Skeletal muscle satellite cell (primary cell): ENCODE data around the gene IL12A.

ENCODE experiments used
- H3K27me3 ChIP-seq: 2 replicates; pipeline ENCODE4 v1.7.0; 2013; ENCODE audit warnings: low read length; ENCODE audit not compliant: control insufficient read depth, insufficient read depth
- H3K36me3 ChIP-seq: 2 replicates; pipeline ENCODE4 v1.7.0; 2013; ENCODE audit warnings: mild to moderate bottlenecking, control low read depth, low read length; ENCODE audit not compliant: insufficient read depth
- H3K4me1 ChIP-seq: 2 replicates; pipeline ENCODE4 v1.7.0; 2013; ENCODE audit warnings: low read length; ENCODE audit not compliant: control insufficient read depth, insufficient read depth
- H3K4me2 ChIP-seq: 2 replicates; pipeline ENCODE4 v1.7.0; 2013; ENCODE audit warnings: mild to moderate bottlenecking, low read length
- H3K4me3 ChIP-seq: 2 replicates; pipeline ENCODE4 v1.7.0; 2013; ENCODE audit warnings: low read length
- H3K9ac ChIP-seq: 2 replicates; pipeline ENCODE4 v1.7.0; 2013; ENCODE audit warnings: mild to moderate bottlenecking, low read depth, low read length, moderate library complexity
- H3K9me3 ChIP-seq: replicated peaks from 2 replicates; pipeline ENCODE4 v1.7.0; 2013; ENCODE audit warnings: mild to moderate bottlenecking, control low read depth, low read length

Gene IL12A

DNA sequence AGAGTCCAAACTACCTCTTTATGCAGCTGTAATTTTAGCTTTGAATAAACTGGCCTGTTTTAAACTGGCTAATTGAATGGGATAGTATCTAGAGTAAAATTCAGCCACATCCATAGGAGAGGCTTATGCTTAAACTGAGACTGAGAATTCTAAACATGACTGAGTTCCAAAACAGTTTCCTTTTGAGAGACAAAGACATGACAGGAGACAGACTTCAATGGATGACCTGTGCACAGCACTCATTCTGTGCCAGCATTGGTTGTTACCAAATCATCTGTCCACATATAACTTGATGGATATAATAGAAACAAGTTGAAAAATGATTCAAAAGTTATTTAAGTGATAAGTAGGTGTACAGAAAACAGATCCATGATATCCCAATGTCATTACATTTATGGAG lies 20.9 kb downstream of the IL12A start:
- Histone ChIP-seq H3K27me3 (no peaks in the 10 kb centered on the region), H3K9ac (no peak overlapping the region), H3K4me2 (no peak overlapping the region), H3K4me3 (no peak overlapping the region), H3K36me3 (no peaks in the 10 kb centered on the region), H3K4me1 (peaks cover 2% of the 10 kb centered on the region), H3K9me3 (no peaks in the 10 kb centered on the region)

DNA sequence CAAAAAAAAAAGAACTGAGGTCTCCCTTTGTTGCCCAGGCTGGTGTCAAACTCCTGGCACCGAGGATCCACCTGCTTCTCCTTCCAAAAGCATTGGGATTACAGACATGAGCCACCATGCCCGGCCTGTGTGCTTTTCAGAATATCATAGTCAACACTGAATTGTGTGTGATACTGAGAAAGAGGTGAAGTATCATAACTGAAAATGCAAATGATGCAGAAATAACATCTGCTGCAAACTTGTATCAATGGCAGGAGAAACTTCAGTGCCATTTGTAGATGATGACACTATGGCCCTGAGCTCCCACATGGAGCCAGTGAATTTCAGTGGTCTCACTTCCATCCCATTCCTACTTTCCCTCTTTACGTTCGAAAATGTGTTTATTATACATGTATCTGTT lies 21.9 kb downstream of the IL12A start:
- Histone ChIP-seq H3K4me1 (peaks cover 2% of the 10 kb centered on the region), H3K36me3 (no peaks in the 10 kb centered on the region), H3K9me3 (no peaks in the 10 kb centered on the region), H3K9ac (no peak overlapping the region), H3K27me3 (no peaks in the 10 kb centered on the region), H3K4me2 (no peak overlapping the region), H3K4me3 (no peak overlapping the region)

GRCh38 chr3:160012108-160012507 lies 23.5 kb downstream of the IL12A start:
- no peaks in the 10 kb centered on the region for H3K9me3 ChIP-seq

DNA sequence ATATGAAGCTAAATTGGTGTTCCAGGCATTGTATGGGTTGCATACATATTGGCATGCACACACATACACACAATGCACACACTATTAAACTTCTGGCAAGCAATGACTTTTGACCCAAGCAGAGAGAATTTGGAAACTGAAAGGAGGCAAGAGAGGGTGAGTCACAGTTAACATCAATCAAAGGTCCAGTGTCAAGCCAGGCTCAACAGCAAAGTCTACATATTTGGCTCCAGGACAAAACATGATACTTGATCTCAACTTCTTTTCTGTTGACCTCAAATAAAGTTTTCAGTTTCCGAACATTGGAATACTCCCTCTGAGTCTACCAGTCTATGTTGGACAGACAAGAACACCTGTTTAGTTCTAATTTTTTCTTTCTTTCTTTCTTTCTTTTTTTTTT lies 28.3 kb downstream of the IL12A start:
- H3K4me3 ChIP-seq: no peak overlapping the region
- H3K9me3 ChIP-seq: no peaks in the 10 kb centered on the region
- H3K36me3 ChIP-seq: no peaks in the 10 kb centered on the region
- H3K9ac ChIP-seq: no peak overlapping the region
- peaks cover 6% of the 10 kb centered on the region for H3K4me1 ChIP-seq
- H3K27me3 ChIP-seq: peaks cover 5% of the 10 kb centered on the region
- no peak overlapping the region for H3K4me2 ChIP-seq

More at GRCh38 chr3:160012108-160012507, 23.5 kb downstream of the IL12A start:
- Histone ChIP-seq H3K4me3 (no peak overlapping the region), H3K36me3 (no peaks in the 10 kb centered on the region), H3K4me2 (no peak overlapping the region), H3K27me3 (no peaks in the 10 kb centered on the region), H3K4me1 (peaks cover 4% of the 10 kb centered on the region), H3K9ac (no peak overlapping the region)

DNA sequence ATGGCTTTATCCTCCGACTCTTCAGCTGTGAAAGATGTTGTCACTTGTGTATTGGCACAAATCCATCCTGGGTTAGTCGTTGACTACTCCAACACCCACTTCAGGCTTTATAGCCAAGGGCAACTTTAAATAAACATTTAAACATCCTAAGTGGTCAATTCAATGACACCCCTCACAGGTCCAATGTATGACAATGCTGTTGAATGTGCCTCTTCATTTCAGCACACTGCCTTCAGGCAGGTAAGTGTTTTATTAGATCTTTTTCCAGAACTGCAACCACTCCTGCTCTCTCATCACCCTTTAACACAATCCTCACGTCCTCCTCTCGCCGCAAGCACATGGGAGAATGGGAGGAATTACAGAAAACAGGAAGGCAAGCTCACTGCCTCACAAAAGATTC lies 30.3 kb downstream of the IL12A start:
- H3K4me2 ChIP-seq: no peak overlapping the region

GRCh38 chr3:160020057-160020711 lies 31.5 kb downstream of the IL12A start:
- peaks cover 5% of the 10 kb centered on the region for H3K27me3 ChIP-seq
- no peak overlapping the region for H3K4me2 ChIP-seq
- H3K4me3 ChIP-seq: no peak overlapping the region
- no peaks in the 10 kb centered on the region for H3K9me3 ChIP-seq
- peaks cover 6% of the 10 kb centered on the region for H3K4me1 ChIP-seq
- H3K9ac ChIP-seq: no peak overlapping the region
- H3K36me3 ChIP-seq: no peaks in the 10 kb centered on the region

More for the DNA sequence above, 30.3 kb downstream of the IL12A start:
- H3K9ac ChIP-seq: no peak overlapping the region
- peaks cover 6% of the 10 kb centered on the region for H3K4me1 ChIP-seq
- H3K4me3 ChIP-seq: no peak overlapping the region
- H3K27me3 ChIP-seq: peaks cover 5% of the 10 kb centered on the region
- H3K36me3 ChIP-seq: no peaks in the 10 kb centered on the region
- no peaks in the 10 kb centered on the region for H3K9me3 ChIP-seq

DNA sequence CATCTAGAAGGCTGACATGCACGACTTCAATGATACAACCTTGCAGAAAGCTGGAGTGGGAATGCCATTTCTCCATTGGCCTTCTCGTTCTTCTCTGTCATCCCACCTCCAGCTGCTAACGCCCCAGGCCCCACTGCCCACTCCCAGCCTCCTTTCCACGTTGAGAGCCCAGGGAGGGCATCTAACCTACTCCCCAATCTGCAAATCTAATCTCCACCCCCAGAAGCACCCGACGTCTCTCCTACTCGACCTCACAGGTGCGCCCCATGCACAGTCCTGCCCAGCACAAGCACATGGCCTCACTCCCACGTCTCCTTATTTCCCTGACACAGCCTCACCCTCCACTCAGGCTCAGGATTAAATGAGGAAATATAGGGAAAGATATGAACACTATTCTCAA lies 33.4 kb downstream of the IL12A start:
- no peaks in the 10 kb centered on the region for H3K9me3 ChIP-seq
- H3K9ac ChIP-seq: no peak overlapping the region
- H3K4me3 ChIP-seq: no peak overlapping the region
- no peak overlapping the region for H3K4me2 ChIP-seq
- H3K36me3 ChIP-seq: no peaks in the 10 kb centered on the region
- H3K27me3 ChIP-seq: peaks cover 5% of the 10 kb centered on the region
- H3K4me1 ChIP-seq: peaks cover 4% of the 10 kb centered on the region

- Histone ChIP-seq H3K36me3 (no peaks in the 10 kb centered on the region), H3K9me3 (no peaks in the 10 kb centered on the region), H3K9ac (no peak overlapping the region), H3K4me1 (peaks cover 13% of the 10 kb centered on the region), H3K27me3 (peaks cover 5% of the 10 kb centered on the region), H3K4me3 (no peak overlapping the region), H3K4me2 (no peak overlapping the region)
Measured at GRCh38 chr3:160023476-160023875, 34.8 kb downstream of the IL12A start.

DNA sequence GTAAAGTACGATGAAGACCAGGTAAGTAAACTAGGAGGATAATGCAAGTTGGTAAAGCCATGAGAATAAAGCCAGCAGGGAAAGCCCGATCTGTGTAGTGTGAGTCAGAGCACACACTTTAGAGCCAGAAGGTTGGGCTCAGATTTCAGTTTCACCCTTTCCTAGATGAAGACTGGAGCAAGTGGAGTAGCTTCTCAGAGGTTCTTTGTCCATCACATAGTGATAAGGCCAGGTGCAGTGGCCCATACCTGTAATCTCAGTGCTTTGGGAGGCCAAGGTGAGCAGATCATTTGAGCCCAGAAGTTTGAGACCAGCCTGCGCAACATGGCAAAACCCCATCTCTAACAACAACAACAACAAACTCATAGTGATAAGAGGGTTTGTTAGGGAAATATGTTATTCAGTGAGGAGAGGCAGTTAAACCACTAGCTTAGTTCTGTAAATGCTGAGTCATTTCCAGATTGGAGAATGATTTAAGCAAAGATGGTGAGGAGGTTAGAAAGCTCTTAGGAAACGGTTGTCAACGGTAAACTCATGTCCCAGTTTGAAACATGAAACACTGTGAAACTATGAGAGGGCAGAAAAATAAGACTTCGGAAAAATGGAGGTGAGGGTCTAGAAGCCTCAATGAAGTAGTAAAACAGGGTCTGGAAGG lies 39.0 kb downstream of the IL12A start:
- no peak overlapping the region for H3K9ac ChIP-seq
- no peaks in the 10 kb centered on the region for H3K36me3 ChIP-seq
- no peak overlapping the region for H3K4me3 ChIP-seq
- H3K4me1 ChIP-seq: peaks cover 15% of the 10 kb centered on the region
- H3K9me3 ChIP-seq: no peaks in the 10 kb centered on the region
- H3K4me2 ChIP-seq: peak overlapping the region; percentile 32
- no peaks in the 10 kb centered on the region for H3K27me3 ChIP-seq

DNA sequence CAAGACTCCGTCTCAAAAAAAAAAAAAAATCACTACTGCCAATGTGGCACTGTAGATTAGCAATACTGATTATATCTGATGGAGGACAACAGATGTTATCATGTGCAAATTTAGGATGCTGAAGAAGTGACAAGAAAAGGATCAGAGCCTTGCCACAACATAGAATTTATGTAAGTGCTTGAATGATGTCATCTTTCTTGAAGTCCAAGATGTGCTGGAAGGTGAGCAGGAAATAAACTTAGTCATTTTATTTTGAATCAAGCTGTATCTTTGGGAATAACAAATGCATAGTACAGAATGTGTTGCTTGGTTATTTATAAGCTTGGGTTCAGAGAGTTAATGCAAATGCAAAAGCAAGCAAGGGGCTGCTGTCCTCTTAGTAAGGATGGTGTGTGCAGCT lies 47.1 kb downstream of the IL12A start:
- no peaks in the 10 kb centered on the region for H3K36me3 ChIP-seq
- peaks cover 34% of the 10 kb centered on the region for H3K27me3 ChIP-seq

DNA sequence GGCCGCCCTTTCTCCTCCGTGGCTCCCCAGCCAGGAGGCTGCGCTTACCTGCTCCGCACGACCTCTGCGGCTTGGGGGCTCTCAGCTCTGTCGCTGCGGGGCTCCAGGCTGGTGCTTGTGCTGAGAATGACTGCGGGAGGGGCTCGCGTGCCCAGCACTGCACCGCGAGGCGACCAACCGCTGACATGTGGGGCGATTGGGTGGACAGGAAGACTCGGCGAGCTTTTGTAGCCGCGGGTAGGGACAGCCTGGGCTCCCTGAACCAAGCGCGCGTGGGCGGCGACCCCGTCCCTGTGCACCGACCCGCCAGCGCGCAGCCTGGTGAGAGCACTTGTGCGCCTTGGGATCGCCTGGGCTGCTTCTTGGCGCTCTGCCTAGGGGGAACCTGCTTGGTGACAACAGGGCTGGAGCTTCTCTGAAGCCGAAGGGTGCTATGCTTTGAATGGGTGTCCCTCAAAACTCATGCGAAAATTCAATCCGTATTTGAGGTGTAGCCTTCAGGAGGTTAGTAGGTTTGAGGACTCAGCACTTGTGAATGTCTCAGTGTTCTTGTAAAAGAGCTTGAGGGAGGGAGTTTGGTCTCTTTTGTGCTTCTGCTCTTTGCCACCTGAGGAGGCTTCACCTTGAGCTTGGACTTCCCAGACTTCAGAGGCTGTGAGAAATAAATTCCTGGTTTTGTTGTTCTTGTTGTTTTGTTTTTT lies 50.4 kb downstream of the IL12A start:
- Histone ChIP-seq H3K27me3 (peaks cover 36% of the 10 kb centered on the region), H3K4me2 (peak overlapping the region; percentile 84), H3K4me3 (peak overlapping the region; percentile 63), H3K4me1 (peaks cover 7% of the 10 kb centered on the region), H3K9ac (no peak overlapping the region), H3K9me3 (peaks cover 7% of the 10 kb centered on the region), H3K36me3 (no peaks in the 10 kb centered on the region)

More for the DNA sequence above, 47.1 kb downstream of the IL12A start:
- no peak overlapping the region for H3K4me3 ChIP-seq
- no peaks in the 10 kb centered on the region for H3K9me3 ChIP-seq
- no peak overlapping the region for H3K4me2 ChIP-seq
- H3K9ac ChIP-seq: no peak overlapping the region
- H3K4me1 ChIP-seq: peaks cover 9% of the 10 kb centered on the region
